HG03108 (cell line): Measurements from ENCODE around the gene SHPK.
"Not testable (repeated sequence)": the region's sequence is repeated elsewhere in the genome, so short reads cannot be mapped to it uniquely, and the experiment has no call there.

Experiments used
- ATAC-seq: cut with Tn5 transposase; IDR thresholded peaks from one replicate; pipeline ENCODE4 v1.9.1; 2021; ENCODE audit warnings: moderate library complexity; ENCODE audit not compliant: unreplicated experiment

Gene SHPK

DNA sequence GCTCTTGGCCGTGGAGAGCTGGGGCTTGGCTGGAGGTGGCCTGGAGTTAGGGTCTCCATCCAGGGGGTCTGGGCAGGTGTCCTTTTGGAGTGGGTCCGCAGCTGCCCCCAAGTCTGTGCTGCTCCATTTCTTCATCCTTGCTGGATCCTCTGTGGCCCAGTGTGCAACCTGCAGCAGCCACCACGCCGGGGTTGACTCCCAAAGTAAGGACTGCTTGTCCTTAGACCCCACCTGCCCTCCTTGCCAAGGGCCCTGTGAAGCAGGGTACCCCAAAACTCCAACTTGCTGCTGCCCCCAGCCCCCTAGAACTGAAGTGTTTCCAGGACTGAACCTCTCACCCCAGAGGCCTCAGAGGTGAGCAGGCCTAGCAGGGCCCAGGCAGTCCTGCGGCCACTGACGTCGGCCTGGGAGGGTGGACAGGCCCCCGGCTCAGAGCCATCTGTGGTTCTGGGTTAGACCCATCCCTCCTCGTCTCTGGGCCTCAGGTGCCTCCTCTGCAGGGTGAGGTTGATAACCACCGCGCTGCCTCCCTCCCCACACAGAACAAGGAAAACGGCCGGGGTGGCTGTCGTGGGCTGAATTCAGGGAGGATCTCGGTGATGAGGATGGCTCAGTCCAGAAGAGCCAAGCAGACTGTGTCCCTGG lies 43.7 kb downstream of the SHPK start:
- no peak for ATAC-seq

DNA sequence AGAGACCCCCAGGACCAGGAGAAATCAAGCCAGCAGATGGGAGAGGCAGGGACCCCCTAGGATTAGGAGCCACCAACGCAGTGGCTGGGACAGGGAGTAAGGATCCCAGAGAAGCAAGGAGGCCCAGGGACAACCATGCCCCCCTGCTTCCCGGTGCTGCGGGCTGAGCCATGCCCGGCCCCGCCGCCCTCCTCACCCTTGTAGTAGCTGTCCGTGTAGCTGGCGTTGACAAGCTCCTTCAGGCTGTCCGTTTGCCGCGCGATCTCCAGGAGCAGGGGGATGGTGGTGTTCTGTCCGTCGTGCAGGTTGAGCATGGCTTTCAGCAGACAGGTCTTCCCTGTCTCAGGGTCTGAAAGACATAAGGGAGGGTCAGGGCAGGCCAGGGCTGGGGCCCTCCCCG lies 45.3 kb downstream of the SHPK start:
- ATAC-seq = no peak

DNA sequence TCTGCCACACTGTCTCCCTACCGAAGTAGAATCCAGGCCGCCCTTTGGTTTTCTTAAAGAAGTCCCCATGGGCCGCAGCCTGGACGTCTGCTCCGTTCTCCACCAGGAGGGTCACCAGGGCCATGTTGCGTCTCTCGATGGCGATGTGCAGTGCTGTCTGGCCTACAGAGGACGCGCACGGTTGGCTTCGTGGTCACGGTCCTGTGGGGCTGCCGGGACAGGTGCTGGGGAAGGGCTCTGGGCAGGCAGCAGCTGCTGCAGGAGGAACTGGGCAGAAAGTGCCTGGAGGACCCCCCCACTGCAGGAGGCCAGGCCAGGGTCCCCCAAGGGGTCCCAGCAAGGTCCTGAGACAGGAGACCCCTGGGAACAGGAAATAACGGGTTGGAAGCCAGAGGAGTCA lies 45.8 kb downstream of the SHPK start:
- no peak for ATAC-seq

DNA sequence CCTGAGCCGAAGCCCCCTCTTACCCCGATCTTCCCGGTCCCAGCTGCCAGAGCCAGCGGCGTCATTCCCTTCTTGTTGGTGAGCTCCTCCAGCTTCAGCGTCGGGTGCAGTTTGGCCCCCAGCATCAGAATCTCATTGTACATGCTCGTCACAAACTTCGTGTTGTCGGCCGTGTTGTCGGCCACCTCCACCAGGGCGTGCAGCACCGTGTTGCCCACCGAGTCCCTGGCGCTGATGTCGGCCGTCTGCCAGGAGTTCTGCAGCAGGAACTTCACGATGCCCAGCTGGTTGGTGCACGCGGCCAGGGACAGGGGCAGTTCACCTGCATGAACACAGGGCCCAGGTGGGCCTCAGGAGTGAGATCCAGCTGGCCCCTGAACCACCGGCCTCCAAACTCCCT lies 46.3 kb downstream of the SHPK start:
- ATAC-seq = no peak

DNA sequence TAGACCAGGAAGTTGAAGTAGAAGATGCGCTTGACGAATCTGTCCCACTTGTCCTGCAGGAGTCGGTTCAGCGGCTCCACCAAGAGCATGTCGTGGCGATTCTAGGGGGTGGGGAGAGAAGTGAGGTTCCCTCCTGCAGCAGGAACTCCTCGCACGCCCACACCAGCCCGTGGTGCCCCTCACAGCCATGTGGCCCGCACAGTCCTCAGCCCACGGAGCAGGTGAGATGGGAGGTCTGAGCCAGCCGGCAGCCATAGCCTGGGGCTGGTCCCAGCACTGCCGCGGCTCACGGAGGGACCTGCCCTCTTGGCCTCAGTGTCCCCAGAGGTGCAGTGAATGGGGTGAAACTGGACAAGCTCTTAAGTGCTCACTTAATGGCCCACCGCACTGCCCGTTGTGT lies 50.2 kb downstream of the SHPK start:
- no peak for ATAC-seq

DNA sequence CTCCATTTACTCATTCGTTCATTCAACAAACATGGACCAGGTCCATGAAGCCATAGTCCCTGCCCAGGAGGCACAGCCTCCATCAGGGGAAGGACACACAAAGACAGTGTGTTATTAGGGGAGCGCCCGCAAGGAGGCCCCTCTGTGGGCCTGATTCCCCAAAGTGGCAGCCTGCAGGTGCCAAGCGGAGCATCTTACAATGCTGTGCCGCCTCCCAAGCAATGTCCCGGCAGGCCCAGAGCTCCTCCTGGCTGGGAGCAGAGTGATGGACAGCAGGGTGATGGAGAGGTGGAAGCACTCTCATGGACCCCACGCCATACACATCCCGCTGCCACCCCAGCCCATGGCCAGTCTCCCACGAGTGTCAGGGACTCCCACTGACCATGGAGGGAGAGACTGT lies 52.6 kb downstream of the SHPK start:
- ATAC-seq = no peak

DNA sequence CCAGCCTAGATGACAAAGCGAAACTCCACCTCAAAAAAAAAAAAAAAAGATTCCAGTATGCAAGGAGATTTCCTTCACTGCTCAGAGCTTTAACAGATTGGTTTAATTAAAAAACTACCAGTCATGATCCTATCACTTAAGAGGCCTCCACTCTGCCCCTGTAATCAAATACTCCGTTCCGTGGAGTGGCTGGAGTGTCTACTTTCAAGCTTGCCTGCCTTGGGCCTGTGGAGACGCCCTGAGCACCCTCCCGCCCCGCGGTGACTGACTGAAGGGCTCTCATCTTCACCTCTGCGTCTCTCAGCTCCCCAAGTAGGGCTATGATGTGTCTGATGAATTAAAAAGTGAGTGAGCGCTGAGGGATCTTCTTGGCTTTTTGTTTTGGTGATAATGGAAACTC lies 53.1 kb downstream of the SHPK start:
- ATAC-seq = no peak

DNA sequence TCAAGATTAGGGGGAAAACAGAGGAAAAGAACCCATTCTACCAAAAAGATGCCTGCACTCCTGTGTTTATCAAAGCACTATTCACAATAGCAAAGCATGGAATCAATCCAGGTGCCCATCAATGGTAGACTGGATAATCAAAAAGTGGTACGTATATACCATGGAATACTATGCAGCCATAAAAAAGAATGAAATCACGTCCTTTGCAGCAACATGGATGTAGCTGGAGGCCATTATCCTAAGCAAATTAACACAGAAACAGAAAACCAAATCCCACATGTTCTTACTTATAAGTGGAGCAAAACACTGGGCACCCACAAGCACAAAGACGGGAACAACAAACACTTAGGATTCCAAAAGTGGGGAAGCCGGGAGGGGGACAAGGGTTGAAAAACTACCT lies 57.4 kb downstream of the SHPK start:
- ATAC-seq = not testable (repeated sequence)

DNA sequence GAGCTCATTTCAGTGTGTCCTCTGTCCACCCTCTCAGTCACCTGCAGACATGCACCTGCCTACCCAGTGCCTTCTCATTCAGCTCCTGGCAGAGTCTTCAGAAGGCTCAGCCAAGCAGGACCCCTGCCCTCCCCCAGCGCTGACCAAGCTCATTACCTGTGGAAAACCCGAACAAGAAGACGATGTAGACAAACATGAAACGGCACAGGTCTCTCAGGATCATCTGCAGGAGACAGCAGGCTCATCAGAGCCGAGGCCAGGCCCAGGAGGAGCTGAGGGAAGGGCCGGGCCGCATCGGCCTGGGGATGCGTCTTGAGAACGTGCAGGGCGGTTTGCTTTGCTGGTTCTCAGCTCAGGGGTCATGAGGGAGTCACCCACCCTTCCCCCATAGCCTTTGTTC lies 59.1 kb downstream of the SHPK start:
- ATAC-seq = no peak

DNA sequence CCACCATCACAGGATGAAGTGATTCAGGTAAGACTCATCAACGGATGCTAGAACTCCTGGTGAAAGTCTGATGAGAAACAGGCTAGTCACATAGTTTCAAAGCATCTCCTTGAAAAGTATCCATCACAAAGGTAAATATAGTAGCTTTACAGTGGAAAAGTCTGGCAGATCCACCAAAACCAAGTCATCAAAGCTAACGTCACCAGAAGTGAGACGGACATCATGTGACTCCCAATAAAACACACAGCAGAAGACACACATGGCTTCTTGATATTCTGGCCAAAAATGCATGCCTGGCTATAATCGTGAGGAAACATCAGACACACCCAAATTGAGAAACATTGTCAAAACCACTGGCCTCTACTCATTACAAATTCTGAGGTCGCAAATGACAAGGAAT lies 60.5 kb downstream of the SHPK start:
- no peak for ATAC-seq

DNA sequence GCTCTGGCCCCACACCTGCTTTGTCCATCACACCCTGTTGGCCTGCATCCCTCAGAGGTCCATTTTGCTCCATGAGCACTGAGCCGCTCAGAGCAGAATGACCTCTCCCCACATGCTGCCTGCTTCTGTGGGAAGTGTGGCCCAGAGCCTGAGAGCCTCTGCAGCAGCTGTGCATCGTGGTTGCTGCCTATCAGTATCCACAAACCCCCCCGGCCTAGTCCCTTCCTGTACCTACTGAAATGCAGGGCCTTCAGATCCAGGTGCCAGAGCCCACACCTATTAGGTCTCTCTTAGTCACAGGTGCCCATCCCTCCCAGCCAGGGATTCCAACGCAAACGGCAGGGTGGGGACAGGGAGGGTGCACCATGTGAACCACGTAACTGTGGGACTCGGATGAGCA lies 61.8 kb downstream of the SHPK start:
- ATAC-seq = no peak

DNA sequence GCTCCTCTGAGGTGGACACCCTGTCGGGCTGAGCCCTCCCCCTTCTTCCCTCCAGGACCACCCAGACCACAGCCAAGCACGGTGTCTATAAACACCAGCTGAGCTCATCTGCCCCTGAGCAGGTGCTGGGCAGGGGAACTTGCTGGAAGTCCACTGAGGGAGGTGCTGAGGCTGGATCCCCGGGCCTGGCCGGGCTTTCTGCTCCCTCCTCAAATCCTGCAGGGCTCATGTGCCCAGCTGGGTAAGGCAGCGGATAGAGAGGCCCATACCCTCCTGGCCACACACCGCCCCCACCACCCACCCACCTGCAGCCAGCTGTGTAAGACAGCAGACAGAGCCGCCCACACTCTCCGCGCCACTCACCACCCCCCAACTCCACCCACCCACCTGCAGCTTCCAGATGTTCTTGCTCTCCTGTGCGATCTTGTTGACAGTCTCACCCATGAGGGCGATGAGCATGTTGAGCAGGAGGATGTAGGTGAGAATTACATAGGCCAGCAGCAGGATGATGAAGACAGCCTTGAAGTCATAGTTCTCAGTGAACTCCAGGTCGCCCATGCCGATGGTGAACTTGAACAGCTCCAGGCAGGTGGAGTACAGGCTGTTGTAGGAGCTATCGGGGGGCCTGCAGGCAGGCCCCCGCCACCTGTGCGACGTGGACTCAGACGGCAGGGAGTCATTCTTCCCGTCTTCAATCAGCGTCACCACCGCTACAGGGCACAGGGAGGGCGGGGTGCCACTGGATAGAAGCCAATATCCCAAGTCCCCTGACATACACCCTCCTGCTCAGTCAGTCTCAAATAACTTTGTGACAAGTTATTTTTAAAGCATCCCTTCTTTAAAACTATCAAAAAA lies 62.6 kb downstream of the SHPK start:
- no peak for ATAC-seq

DNA sequence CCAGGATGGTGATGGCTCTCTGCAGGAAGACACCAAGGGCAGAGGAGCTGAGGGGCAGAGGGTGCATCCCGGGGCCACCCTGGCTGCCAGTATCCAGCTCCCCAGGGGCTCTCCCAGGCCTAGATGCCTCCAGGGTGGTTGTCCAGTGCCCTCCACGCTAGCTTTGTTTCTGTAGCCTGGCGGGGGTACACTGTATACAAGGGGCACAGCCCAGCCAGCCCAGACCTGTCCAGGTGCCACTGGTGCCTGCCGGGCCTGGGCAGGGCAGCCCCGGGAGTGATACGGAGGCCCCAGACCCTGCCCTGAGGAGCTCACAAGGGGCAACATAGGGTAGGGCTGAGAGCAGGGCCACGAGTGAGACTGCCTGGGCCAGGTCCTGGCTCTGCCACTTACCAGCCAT lies 63.8 kb downstream of the SHPK start:
- no peak for ATAC-seq

DNA sequence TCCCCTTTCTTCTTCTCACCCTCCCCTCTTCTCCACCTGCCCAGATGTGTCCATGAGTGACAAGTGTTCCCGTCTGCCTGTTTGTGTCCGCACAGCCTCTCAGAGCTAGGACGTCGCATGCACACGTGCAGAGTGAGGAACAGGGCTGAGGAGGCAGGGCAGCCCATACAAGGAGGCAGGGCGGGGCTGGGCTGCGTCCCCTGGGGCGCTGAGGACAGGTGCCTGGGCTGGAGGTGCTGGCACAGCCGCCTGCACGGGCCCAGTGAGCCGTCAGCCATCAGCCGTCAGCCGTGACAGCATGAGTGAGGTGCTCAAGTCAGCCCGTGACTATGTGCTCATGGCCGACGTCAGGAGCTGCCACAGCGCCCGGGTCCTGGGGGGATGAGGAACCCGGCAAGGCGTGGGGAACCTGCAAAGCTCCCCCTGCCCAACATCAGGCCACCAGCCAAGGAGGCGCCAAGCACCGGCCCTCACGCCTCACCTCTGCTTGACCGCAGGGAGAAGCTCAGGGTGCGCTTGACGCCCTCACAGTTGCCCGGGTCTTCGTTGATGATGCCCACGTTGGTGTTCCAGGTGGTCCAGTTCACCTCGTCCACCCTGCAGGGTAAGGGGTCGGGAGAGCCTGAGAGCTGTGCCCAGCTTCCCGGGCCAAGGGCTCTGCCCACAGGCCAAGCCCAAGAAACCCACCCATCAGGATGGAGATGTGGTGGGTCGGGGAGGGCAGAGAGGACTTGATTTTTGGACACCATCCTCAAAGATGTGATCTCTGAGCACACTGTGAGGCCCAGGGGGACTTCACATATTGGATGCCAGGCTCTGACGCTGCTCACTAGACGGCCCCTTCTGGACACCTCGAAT lies 64.8 kb downstream of the SHPK start:
- no peak for ATAC-seq

DNA sequence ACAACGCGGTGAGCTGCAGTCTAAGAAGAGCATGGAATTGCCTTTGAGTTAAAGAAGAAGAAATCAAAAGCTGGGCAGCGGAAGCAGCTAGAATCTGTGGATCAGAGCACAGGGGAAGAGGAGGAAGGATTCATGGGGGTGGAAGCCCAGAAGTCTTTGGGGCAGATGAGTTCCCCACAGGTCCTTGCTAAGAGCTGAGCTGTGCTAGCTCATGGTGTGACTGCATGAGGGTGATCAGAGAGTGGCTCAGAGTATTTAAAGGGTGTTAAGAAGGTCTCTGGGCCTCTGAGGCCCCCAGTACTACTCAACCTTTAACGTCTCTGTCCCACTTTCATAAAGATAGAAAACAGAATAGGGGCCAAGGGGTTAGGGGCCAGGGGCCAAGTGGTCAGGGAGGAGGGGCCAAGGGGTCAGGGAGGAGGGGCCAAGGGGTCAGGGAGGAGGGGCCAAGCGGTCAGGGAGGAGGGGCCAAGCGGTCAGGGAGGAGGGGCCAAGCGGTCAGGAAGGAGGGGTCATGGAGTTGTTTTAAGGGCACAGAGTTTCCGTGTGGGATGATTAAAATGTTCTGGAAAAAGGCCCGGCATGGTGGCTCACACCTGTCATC lies 66.4 kb downstream of the SHPK start:
- no peak for ATAC-seq

DNA sequence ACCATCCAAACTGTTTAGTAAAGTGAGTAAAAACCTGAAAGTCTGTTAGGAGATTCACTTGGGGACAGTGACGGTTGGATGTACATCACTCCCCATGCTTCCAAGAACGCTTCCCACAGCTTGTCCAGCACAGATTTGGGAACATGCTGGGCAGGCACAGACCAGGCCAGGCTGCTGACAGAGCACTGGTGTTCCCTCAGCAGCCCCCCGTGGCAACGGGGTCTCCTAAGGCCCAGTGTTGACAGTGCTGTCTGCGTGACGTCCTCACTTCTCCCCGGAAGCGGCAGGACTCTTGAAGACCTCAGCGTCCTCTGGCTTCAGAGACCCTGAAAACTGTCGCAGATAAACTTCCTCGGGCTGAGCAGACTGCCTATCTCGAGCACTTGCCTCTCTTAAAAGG lies 69.5 kb downstream of the SHPK start:
- ATAC-seq = no peak

DNA sequence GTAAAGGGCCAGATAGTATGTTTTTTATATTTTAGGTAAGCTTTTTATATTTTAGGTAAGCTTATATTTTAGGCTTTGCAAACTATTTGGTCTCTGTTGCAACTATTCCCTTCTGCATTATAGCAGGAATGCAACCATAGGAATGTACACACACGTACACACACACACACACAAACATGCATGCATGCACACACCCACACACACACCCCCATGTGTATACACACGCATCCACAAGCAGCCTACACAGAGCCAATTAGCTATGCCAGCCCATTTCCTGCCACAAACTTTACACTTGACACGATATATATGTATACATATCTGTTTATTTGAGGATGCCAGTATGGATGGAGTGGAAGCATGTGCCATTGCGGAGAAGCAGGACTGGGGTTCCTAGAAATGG lies 70.9 kb downstream of the SHPK start:
- ATAC-seq = no peak

DNA sequence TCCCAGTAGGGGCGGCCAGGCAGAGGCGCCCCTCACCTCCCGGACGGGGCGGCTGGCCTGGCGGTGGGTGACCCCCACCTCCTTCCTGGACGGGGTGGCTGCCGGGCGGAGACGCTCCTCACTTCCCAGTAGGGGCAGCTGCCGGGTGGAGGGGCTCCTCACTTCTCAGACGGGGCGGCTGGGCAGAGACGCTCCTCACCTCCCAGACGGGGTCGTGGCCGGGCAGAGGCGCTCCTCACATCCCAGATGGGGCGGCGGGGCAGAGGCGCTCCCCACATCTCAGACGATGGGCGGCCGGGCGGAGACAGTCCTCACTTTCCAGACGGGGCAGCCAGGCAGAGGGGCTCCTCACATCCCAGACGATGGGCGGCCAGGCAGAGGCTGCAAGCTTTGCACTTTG lies 71.8 kb downstream of the SHPK start:
- ATAC-seq = not testable (repeated sequence)

DNA sequence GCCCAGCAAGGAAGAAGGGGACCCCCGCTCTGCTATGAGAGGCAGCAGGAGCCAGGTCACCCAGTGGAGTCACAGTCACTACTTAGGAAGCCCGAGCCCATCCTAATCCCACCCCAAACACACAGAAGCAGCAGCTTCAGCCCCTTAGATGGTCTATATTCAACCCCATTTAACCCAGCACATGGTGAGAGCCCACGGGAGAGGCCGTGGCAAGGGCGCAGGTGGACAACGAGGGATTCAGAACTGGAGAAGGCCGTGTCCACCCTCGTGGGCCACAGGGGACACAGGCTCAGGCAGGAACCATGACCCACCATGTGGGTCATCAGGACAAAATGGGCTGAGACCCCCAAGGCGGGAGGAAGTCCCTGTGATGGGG lies 76.8 kb downstream of the SHPK start:
- ATAC-seq = no peak

DNA sequence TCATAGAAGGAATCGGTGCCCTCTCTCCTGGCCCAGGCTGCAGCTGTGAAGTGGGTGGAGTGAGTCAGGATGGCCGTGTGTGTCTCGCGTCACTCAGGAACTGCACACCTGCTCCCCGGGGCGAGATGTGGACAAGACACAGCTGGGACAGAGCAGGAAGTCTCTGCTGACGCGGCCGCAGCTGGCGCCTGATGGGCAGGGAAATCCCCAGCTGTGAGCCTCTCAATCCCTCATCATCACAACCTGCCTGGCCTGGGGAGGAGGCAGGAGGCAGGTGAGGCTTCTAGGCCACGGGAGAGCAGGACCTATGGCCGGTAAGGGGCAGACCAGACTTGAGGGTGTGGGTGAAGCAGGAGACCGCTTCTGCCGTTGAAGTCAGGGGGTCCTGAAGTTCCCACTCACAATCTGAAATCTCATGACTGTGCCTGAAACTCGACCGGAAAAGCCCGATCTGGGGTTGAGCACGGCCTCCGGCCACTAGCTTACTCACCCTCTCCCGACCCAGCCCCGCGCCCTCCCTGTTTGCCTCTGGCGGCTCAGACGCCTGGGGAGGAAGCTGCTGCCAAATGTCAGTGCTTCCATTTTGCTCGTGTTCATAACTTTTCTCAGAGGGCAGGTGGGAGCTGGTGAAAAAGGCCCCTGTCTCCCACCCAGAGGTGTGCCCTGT lies 77.3 kb downstream of the SHPK start:
- peak; percentile 74 for ATAC-seq
